Mesenchymal stem cell (in vitro differentiated cells and primary cell): ENCODE results near the gene NOC2L.
"Not testable (repeated sequence)": the region's sequence is repeated elsewhere in the genome, so short reads cannot be mapped to it uniquely, and the experiment has no call there.

Source experiments
- DNase-seq: peaks from one replicate; pipeline ENCODE4 v3.0.0-alpha.2; 2013
- H2AFZ ChIP-seq: one replicate; pipeline ENCODE4 v1.6.1; 2013; ENCODE audit warnings: low read depth, mild to moderate bottlenecking, control low read depth, inconsistent platforms, low read length, moderate library complexity
- H2AK5ac ChIP-seq: 2 replicates; pipeline ENCODE4 v1.6.1; 2013; ENCODE audit warnings: low read length, moderate library complexity, mild to moderate bottlenecking, inconsistent platforms; ENCODE audit not compliant: severe bottlenecking
- H2BK120ac ChIP-seq: one replicate; pipeline ENCODE4 v1.6.1; 2013; ENCODE audit warnings: low read depth, mild to moderate bottlenecking, inconsistent platforms, low read length, moderate library complexity
- H2BK12ac ChIP-seq, 2 experiments: one replicate each; pipeline ENCODE4 v1.6.1; 2013; ENCODE audit warnings: inconsistent platforms in 2 of 2, low read length in 2 of 2, mild to moderate bottlenecking in 2 of 2, moderate library complexity in 2 of 2, control low read depth in 1 of 2
- H2BK15ac ChIP-seq: one replicate; pipeline ENCODE4 v1.6.1; 2013; ENCODE audit warnings: mild to moderate bottlenecking, low read depth, inconsistent platforms; ENCODE audit not compliant: poor library complexity, severe bottlenecking
- H2BK5ac ChIP-seq: 2 replicates; pipeline ENCODE4 v1.6.1; 2013; ENCODE audit warnings: low read depth, mild to moderate bottlenecking, low read length, control low read depth, inconsistent platforms; ENCODE audit not compliant: poor library complexity, severe bottlenecking
- H3K14ac ChIP-seq, 2 experiments: one replicate each; pipeline ENCODE4 v1.6.1; 2013; ENCODE audit warnings: inconsistent platforms in 2 of 2, low read length in 2 of 2, control low read depth in 1 of 2, mild to moderate bottlenecking in 1 of 2, moderate library complexity in 1 of 2
- H3K18ac ChIP-seq, 2 experiments: one replicate each; pipeline ENCODE4 v1.6.1; 2013; ENCODE audit warnings: inconsistent platforms in 2 of 2, low read length in 2 of 2, control low read depth in 1 of 2, low read depth in 1 of 2, mild to moderate bottlenecking in 1 of 2
- H3K23ac ChIP-seq, 2 experiments: one replicate each; pipeline ENCODE4 v1.6.1; 2013; ENCODE audit warnings: inconsistent platforms in 2 of 2, low read length in 2 of 2, mild to moderate bottlenecking in 2 of 2, moderate library complexity in 2 of 2, control low read depth in 1 of 2
- H3K27ac ChIP-seq: 2 replicates; pipeline ENCODE4 v1.5.1; 2013; ENCODE audit warnings: mild to moderate bottlenecking, moderate library complexity, low read length, control low read depth, inconsistent platforms; ENCODE audit not compliant: poor library complexity, severe bottlenecking
- H3K27me3 ChIP-seq, 2 experiments: 2 replicates each; pipeline versions ENCODE4 v1.6.1 to v1.7.0; 2013; ENCODE audit warnings: low read length in 2 of 2, mild to moderate bottlenecking in 2 of 2, moderate library complexity in 2 of 2, control low read depth in 1 of 2, inconsistent platforms in 1 of 2; ENCODE audit not compliant: control insufficient read depth in 1 of 2, insufficient read depth in 1 of 2
- H3K36me3 ChIP-seq, 2 experiments: 2 replicates each; pipeline versions ENCODE4 v1.6.1 to v1.7.0; 2013; ENCODE audit warnings: low read length in 2 of 2, control low read depth in 1 of 2, inconsistent platforms in 1 of 2, low read depth in 1 of 2, mild to moderate bottlenecking in 1 of 2; ENCODE audit not compliant: insufficient read depth in 2 of 2, control insufficient read depth in 1 of 2
- H3K4ac ChIP-seq, 2 experiments: one replicate each; pipeline ENCODE4 v1.6.1; 2013; ENCODE audit warnings: inconsistent platforms in 2 of 2, low read length in 2 of 2, mild to moderate bottlenecking in 2 of 2, moderate library complexity in 2 of 2, control low read depth in 1 of 2, low read depth in 1 of 2
- H3K4me1 ChIP-seq: 2 replicates; pipeline ENCODE4 v1.6.1; 2013; ENCODE audit warnings: low read depth, low read length, control low read depth; ENCODE audit not compliant: control insufficient read depth, insufficient read depth
- H3K4me2 ChIP-seq: 2 replicates; pipeline ENCODE4 v1.6.1; 2013; ENCODE audit warnings: low read length, mild to moderate bottlenecking, inconsistent platforms; ENCODE audit not compliant: poor library complexity, severe bottlenecking
- H3K4me3 ChIP-seq, 2 experiments: 2 replicates each; pipeline versions ENCODE4 v1.5.1 to v1.7.0; 2013; ENCODE audit warnings: low read length in 2 of 2, mild to moderate bottlenecking in 2 of 2, control low read depth in 1 of 2, low read depth in 1 of 2; ENCODE audit not compliant: insufficient read depth in 1 of 2
- H3K79me1 ChIP-seq: replicated peaks from 2 replicates; pipeline ENCODE4 v1.6.1; 2013; ENCODE audit warnings: mild to moderate bottlenecking, control low read depth, low read length, inconsistent platforms; ENCODE audit not compliant: poor library complexity, severe bottlenecking
- H3K9ac ChIP-seq: 2 replicates; pipeline ENCODE4 v1.7.0; 2013; ENCODE audit warnings: mild to moderate bottlenecking, low read length, moderate library complexity
- H3K9me3 ChIP-seq: 2 replicates; pipeline ENCODE4 v1.7.0; 2013; ENCODE audit warnings: mild to moderate bottlenecking, low read length; ENCODE audit not compliant: control insufficient read depth
- H4K8ac ChIP-seq: one replicate; pipeline ENCODE4 v1.6.1; 2013; ENCODE audit warnings: inconsistent platforms, mild to moderate bottlenecking, low read length, moderate library complexity
- H4K91ac ChIP-seq: one replicate; pipeline ENCODE4 v1.6.1; 2013; ENCODE audit warnings: mild to moderate bottlenecking, low read length, inconsistent platforms
- WGBS: methylation state at CpG from one replicate; pipeline ENCODE4 v1.1.7; 2013; ENCODE audit warnings: mixed read lengths; 5-methylcytosine and 5-hydroxymethylcytosine counted together

The NOC2L gene

GRCh38 chr1:976791-977190 lies 17.7 kb upstream of the NOC2L start:
- DNase-seq, H2BK5ac ChIP-seq, H2BK15ac ChIP-seq, H3K4ac ChIP-seq, H3K14ac ChIP-seq, H3K4me2 ChIP-seq, H3K27ac ChIP-seq, H3K18ac ChIP-seq, H3K9me3 ChIP-seq, H3K4me3 ChIP-seq, H3K23ac ChIP-seq, H4K8ac ChIP-seq, H3K36me3 ChIP-seq, H3K79me1 ChIP-seq, H2AFZ ChIP-seq, H4K91ac ChIP-seq, H3K9ac ChIP-seq, H2AK5ac ChIP-seq, H2BK120ac ChIP-seq, H2BK12ac ChIP-seq: not testable (repeated sequence)
- H3K4me1 ChIP-seq: peaks cover 13% of the 10 kb centered on the region
- WGBS: no CpG with 5 or more reads among the region's 39 CpGs
- H3K27me3 ChIP-seq: peaks cover 0 to 67% of the 10 kb centered on the region in 2 experiments

DNA sequence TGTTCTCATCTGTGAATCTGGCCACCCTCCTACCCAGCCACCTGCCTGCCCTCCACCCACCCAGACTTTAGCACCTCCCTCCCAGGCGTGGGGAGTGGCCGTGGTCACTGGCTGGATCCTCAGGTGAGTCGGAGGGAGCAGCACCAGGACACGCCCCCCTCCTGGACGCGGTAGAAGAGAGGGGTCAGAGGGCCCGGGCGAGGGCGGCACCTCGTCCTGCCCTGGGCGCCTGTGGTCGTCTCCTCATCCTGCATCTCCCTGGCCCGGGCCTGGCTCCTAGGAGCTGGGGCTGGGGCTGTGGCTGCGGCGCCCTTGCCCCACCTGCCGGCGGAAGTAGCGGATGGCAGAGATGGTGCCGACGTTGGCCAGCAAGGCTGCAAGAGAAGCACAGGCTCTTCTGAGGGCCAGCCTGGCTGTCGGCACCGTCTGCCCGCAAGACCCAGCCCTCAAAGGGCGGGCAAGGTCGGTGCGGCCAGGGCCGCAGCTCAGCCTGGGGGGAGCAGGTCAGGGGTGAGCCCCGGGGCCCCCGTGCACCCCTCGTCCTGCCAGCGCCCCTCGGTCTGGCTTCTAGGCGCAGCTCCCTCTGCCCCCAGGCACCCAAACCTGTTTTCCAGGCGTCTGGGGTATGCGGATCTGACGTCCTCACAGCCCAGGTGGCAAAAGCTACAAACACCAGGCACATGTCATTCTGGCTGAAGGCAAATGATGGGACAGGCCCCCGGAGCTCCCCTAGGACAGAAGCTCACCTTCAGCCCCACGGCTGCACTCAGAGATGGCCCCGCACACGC lies 17.0 kb upstream of the NOC2L start:
- H2AFZ ChIP-seq: peak overlapping the region; percentile 83
- H3K4me2 ChIP-seq: peak overlapping the region; percentile 67
- peaks cover 0 to 67% of the 10 kb centered on the region in 2 experiments for H3K27me3 ChIP-seq
- peak overlapping the region; percentile 89 for H4K8ac ChIP-seq
- no peak overlapping the region for H2BK5ac ChIP-seq
- no peak overlapping the region for H2AK5ac ChIP-seq
- peak overlapping the region; percentile 4 for H2BK15ac ChIP-seq
- H4K91ac ChIP-seq: peak overlapping the region; percentile 67
- no peaks in the 10 kb centered on the region for H3K9me3 ChIP-seq
- H3K36me3 ChIP-seq: peaks cover 0 to 9% of the 10 kb centered on the region in 2 experiments
- H3K23ac ChIP-seq: peak overlapping the region in 1 of 2 experiments; percentile 86
- no peak overlapping the region for H3K18ac ChIP-seq
- DNase-seq: peak; percentile 65
- H3K27ac ChIP-seq: no peak overlapping the region
- no peaks in the 10 kb centered on the region for H3K79me1 ChIP-seq
- H3K4me3 ChIP-seq: peak overlapping the region in 1 of 2 experiments; percentile 27
- peaks cover 9% of the 10 kb centered on the region for H3K4me1 ChIP-seq
- no peak overlapping the region for H3K9ac ChIP-seq
- H2BK120ac ChIP-seq: no peak overlapping the region
- WGBS: 11% methylated on average over 31 of the region's 40 CpGs
- no peak overlapping the region for H3K14ac ChIP-seq
- H3K4ac ChIP-seq: peak overlapping the region; percentile 31 to 47
- peak overlapping the region; percentile 11 to 22 for H2BK12ac ChIP-seq

DNA sequence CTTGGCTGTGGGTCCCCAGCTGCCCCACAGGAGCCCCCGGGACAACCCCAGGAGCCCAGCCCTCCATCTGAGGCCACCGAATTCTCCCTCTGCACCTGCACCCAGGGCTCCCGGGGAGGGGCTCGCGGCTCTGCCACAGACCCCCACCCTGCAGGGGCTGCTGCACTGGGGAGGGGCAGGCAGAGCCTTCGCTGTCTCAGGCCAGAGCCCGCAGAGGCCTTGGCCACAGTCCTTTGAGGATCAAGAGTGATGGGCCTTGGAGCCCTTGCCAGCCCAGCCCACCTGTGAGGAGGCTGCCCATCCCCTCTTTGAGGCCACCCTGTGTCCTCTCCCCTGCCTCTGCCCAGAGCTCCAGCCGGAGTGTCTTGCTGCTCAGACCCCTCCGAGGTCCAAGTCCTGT lies 16.3 kb upstream of the NOC2L start:
- H4K8ac ChIP-seq: no peak overlapping the region
- H3K36me3 ChIP-seq: peaks cover 0 to 9% of the 10 kb centered on the region in 2 experiments
- H3K9ac ChIP-seq: no peak overlapping the region
- H2BK120ac ChIP-seq: no peak overlapping the region
- H3K4me3 ChIP-seq: no peak overlapping the region
- WGBS: 90% methylated on average over 9 of the region's 9 CpGs
- no peak overlapping the region for H3K23ac ChIP-seq
- no peak overlapping the region for H3K4ac ChIP-seq
- H3K14ac ChIP-seq: no peak overlapping the region
- H3K79me1 ChIP-seq: no peaks in the 10 kb centered on the region
- DNase-seq: no peak
- no peak overlapping the region for H4K91ac ChIP-seq
- H3K9me3 ChIP-seq: no peaks in the 10 kb centered on the region
- H2AFZ ChIP-seq: no peak overlapping the region
- H2BK5ac ChIP-seq: no peak overlapping the region
- no peak overlapping the region for H2BK12ac ChIP-seq
- H2AK5ac ChIP-seq: no peak overlapping the region
- peaks cover 0 to 67% of the 10 kb centered on the region in 2 experiments for H3K27me3 ChIP-seq
- H3K4me2 ChIP-seq: no peak overlapping the region
- no peak overlapping the region for H2BK15ac ChIP-seq
- H3K27ac ChIP-seq: no peak overlapping the region
- peaks cover 8% of the 10 kb centered on the region for H3K4me1 ChIP-seq
- no peak overlapping the region for H3K18ac ChIP-seq

DNA sequence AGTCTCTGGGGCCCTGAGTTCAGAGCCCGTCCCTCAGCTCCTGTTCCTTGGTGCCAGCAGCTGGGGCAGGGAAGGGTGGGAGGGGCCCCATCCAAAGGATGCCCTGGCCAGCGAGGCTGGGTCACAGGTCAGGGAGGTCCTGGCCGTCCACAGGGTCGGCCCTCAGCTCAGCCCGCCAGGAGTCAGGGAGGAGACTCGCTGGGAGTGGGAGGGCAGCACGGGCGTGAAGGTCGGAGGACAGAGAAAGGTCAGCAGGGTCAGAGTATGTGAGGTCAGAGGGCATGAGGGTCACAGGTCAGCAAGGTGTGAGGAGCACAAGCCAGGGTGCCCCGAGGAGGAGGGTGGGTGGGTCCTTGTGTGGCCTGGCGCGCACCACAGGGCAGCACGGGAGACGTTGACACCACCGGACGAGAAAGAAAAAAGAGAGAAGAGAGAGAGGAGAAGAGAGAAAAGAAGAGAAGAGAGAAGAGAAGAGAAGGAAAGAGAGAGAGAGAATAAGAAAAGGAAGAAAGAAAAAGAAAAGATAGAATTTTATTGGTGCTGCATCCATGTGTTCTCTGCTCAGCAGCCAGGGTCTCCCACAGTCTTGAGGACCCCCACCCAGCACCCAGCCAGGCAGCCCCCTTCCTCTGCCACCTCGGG lies 15.8 kb upstream of the NOC2L start:
- Histone ChIP-seq H2AFZ (no peak overlapping the region), H2BK120ac (no peak overlapping the region), H3K4me2 (no peak overlapping the region), H2BK15ac (no peak overlapping the region), H3K18ac (no peak overlapping the region), H3K79me1 (no peaks in the 10 kb centered on the region), H3K36me3 (peaks cover 0 to 9% of the 10 kb centered on the region in 2 experiments), H3K14ac (no peak overlapping the region), H4K8ac (no peak overlapping the region), H2BK12ac (no peak overlapping the region), H3K23ac (no peak overlapping the region), H2AK5ac (no peak overlapping the region), H3K4me1 (peaks cover 8% of the 10 kb centered on the region), H3K4ac (no peak overlapping the region), H3K9ac (no peak overlapping the region), H3K27ac (no peak overlapping the region), H3K9me3 (no peaks in the 10 kb centered on the region), H3K27me3 (peaks cover 0 to 67% of the 10 kb centered on the region in 2 experiments), H4K91ac (no peak overlapping the region), H3K4me3 (peak overlapping the region in 1 of 2 experiments; percentile 20), H2BK5ac (no peak overlapping the region)
- WGBS: 81% methylated on average over 17 of the region's 17 CpGs
- no peak for DNase-seq
